Sciatic nerve (tissue), 2 donors: ENCODE data around the gene FXYD2. TPM values are rescaled to one million over a fixed set of nuclear protein-coding genes. Genes with fewer than 3 reads are reported as not detected.

Experiments used
- ATAC-seq: fragments of 200-7000 bp; cut with Tn5 transposase; one replicate; pipeline ENCODE4 v1.9.1; 2020; ENCODE audit warnings: mild to moderate bottlenecking, moderate library complexity
- DNase-seq: peaks from one replicate; pipeline ENCODE4 v3.0.0-alpha.2; 2020; ENCODE audit warnings: low spot score
- intact Hi-C: fragments of 100-400 bp; cut with DNase I; formaldehyde crosslinking; loops from one replicate; pipeline ENCODE4 v1.14.2; 2022
- total RNA-seq: library from RNA; stranded (reverse); fragmentation: NEBNext Ultra II Directional; extraction: Animal tissue kit (Norgen Biotek cat#: 25700); gene quantifications from one replicate; pipeline ENCODE4 v1.2.1, GENCODE V29; 2021
- donor health status: DM: no; HTN: no; CAD: no.
- donor health status: DM: no; HTN: no; CAD: no.

FXYD2 gene
- total RNA-seq, 1 donor from 2014 or later = 6.6 TPM

DNA sequence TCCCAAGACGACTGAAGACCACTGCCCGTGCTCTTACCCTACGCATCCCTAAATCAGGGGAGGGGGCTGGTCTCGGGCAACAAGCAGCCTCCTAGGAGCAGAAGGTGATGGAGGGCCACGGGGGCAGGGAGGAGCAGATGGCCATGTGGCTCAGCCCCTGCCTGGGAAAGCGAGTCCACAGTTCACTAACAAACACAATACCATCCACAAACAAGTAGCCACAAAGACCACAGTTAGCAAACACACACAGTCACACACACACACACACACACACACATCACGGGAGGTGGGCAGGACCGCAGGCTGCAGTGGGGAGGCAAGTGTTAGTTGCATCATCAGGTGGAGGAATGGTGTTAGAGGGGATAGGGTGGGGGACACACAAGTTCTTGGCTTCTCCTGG lies 13.2 kb upstream of the FXYD2 start:
- intact Hi-C loops = no loop called here
- peak; percentile 26 for DNase-seq
- ATAC-seq = no peak

GRCh38 chr11:117837070-117837776 lies 12.7 kb upstream of the FXYD2 start:
- DNase-seq = peak; percentile 43
- no peak for ATAC-seq
- intact Hi-C loops = no loop called here

GRCh38 chr11:117836077-117836960 lies 11.8 kb upstream of the FXYD2 start:
- DNase-seq (no peak), ATAC-seq (no peak)

GRCh38 chr11:117835576-117835975 lies 11.0 kb upstream of the FXYD2 start:
- ATAC-seq (no peak), DNase-seq (no peak)
- intact Hi-C loops = no loop called here

More at GRCh38 chr11:117836077-117836960, 11.8 kb upstream of the FXYD2 start:
- intact Hi-C loops = no loop called here

DNA sequence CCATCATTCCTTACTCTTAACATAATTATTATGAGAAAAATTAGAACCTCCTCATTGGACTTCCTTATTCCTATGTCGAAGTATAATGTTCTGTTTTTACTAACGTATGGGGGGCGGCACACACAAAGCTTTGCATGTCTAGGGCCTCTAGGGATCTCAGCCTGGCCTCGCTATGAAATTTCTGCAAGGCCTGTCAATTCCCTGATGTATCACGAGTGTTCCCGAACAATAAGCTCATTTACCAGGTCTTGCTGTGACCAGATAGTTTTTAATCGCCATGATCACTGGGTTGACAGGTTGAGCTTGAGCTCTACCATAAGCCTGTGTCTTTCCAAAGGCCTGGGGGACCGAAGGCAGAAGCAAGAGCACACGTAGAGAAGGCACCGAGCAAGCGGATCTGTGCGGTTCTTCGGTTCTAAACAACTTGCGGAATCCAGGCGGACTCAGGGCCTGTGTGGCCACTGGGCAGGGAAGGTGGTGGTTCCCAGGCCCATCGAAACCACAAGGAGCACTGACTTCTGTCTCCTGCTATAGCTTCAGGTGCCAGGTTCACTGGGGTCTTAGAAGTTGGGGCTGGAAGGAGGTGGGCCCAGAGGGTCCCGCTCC lies 10.4 kb upstream of the FXYD2 start:
- DNase-seq = no peak
- intact Hi-C loops = no loop called here
- no peak for ATAC-seq

- intact Hi-C loops = no loop called here
- DNase-seq (no peak), ATAC-seq (no peak)
Measured at GRCh38 chr11:117834068-117834810, 9.7 kb upstream of the FXYD2 start.

DNA sequence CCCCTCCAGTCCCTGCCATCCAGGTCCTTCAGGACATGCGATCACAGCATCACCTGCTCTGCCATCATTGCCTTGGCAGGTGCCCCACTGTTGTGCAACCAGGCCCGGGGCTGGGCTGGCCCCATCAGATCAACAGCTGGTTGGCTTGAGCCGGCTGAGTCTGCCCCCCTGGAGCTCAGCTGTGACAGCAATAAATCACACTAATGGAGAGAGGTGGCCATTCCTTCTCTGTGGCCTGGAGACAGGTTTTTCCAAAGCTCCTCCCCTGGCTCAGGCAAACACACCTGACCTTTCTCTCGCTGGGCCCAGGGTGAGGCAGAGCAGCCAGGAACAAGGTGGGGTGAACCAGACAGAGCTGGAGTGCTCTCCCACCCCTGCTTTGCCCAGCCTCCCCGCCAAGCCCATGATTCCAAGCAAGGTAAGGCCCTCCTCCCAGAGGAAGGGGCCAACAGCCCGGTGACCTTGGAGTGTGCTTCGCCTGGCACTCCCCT lies 8.9 kb upstream of the FXYD2 start:
- DNase-seq = peak; percentile 54
- intact Hi-C loops = no loop called here
- ATAC-seq = no peak

DNA sequence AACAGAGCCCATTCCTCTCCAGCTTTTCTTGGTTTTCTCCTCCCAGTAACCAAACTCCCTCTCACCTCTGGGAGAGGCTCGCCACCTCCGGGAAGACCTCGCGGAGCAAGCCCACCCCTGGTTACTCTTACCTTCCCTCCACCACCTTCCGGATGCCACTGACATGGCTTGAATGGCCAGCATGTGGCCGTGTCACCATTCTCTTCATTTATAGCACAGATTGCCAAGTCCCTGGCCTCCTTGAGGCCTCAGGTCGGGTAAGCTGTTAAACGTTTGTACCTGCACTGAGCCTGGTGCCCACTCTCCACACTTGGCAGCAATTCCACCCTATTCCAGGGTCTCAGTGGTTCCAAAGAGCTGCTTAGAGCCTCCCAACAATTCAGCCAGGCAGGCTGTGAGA lies 8.0 kb upstream of the FXYD2 start:
- intact Hi-C loops = no loop called here
- ATAC-seq = no peak
- DNase-seq = no peak

DNA sequence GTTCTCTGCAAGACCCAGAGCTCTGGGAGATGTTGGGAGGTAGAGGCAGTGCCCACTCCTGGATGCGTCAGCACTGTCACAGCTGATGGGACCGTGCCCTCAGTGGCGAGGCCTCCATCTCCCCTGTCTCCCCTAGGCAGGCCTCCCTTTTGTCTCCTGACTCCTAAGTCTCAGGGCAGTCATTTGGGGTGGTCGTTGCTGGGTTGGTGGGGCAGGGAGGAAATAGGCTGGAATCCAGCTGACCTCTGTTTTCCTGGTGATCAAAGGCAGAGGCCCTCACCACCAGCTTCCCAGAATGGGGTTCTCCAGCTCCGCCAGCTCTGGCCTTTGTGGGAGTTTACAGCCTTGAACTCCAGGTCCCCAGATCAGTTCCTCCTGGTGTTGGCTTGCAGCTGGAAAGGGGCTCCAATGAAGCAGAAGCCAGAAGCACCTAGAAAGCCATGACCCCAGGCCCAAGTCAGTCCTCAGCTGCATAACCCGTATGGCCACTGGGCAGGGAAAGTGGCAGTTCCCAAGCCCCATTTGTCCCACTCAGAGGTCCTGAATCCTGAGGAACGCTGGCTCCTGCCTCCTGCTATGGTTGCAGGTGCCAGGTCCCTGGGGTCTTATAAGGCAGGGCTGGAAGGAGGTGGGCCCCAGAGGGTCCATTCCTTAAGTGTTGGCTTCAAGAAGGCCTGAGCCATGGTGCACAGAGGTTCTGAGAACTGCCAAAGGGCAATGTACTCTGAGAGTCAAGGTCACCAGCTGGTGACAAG lies 7.3 kb upstream of the FXYD2 start:
- ATAC-seq (no peak), DNase-seq (no peak)

DNA sequence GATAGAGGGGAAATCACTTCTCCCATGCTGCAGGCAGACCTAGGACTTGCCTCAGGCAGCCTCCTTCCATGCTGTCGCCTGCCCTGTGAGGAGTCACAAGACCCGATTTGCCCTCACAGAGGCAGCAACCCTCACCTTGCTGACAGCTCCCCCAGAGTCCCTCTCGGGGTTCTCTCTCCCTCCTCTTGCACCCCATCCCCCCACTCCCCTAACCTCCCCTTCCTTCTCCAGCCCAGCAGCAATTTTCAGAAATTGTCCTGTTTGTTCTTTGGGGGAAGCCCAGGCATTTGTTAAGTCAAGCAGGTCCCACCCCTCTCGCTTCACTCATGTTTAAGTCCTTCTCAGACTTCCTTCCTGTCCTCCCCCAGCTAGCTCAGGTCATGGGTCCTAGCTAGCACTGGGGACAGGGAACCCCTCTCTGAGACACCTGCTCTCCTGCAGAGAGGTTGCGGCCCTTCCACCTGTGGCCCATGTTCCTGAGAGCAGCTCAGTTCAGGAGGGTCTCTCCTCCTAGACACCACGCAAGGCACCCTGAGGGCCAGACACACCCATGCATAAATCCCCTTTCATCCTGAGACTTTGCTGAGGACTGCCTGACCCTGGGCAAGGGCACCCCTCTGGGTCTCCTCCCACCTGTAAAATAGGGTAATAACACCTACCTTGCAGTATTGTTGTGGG lies 6.3 kb upstream of the FXYD2 start:
- DNase-seq (no peak), ATAC-seq (no peak)
- intact Hi-C loops = no loop called here

More for the DNA sequence above, 7.3 kb upstream of the FXYD2 start:
- intact Hi-C loops = no loop called here

DNA sequence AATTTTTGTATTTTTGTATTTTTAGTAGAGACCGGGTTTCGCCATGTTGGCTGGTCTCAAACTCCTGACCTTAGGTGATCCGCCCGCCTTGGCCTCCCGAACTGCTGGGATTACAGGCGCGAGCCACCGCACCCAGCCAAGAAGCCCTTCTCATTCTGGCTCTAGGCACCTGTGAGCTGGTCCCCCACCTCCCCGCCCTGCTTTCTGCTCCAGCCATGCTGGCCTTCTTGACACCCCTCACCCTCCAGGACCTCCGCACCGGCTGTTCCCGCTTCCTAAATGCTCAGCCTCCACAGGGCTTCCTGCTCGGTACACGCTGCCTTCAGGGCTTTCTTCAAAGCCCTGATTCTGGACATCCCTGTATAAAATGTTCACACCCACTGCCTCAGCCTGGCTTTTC lies 5.5 kb upstream of the FXYD2 start:
- ATAC-seq (no peak), DNase-seq (no peak)
- intact Hi-C loops = no loop called here

DNA sequence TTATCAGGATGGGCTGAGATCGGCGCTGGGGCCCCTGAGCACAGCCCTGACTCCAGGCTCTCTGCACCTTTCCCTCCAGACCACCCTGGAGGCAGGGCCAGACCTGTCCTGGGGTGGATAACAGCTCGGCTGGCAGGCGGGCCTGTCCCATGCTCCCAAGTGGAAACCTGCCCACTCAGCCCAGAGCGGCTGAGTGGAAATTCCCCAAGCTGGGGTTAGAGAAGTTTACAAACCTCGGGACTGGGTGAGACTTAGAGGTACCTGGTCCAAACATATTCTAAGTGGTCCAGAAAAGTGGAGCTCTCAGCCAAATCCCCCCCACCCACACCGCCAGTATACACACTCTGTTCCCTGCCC lies 4.8 kb upstream of the FXYD2 start:
- DNase-seq (no peak), ATAC-seq (no peak)
- intact Hi-C loops = no loop called here

- ATAC-seq (no peak), DNase-seq (no peak)
- intact Hi-C loops = no loop called here
Measured at GRCh38 chr11:117828611-117829368, 4.2 kb upstream of the FXYD2 start.

- DNase-seq (no peak), ATAC-seq (no peak)
- intact Hi-C loops = no loop called here
Measured at GRCh38 chr11:117827521-117828511, 3.3 kb upstream of the FXYD2 start.

- intact Hi-C loops = no loop called here
- ATAC-seq (no peak), DNase-seq (no peak)
Measured at GRCh38 chr11:117826832-117827231, 2.3 kb upstream of the FXYD2 start.

DNA sequence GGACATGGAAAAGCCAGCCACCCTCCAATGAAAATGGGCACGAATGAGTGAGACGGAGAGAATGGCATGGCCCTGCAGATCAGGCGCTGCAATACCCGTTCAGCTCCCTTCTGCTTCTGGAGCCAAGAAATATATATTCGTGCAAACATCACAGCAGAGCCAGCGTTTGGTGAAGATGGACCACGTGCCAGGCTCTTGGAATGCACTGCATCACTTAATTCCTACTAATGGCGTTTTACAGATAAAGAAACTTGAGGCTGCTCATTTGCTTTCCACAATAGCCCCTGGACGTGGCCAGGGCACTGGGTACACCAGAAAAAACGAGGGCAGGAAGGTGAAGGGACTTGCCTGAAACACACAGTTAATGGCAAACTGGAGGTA lies 1.6 kb upstream of the FXYD2 start:
- intact Hi-C loops = no loop called here
- no peak for DNase-seq
- ATAC-seq = no peak
